PC-9 (cell line): ENCODE results near the gene RAB11FIP4. TPM values are rescaled to one million over a fixed set of nuclear protein-coding genes. Genes with fewer than 3 reads are reported as not detected.
A peak's percentile ranks its signal among the peaks of the same experiment; 100 is the strongest.

Source experiments
- BruUV-seq: library from RNA; stranded (reverse); fragments of 400-500 nt; replicated peaks from 2 replicates; lab custom pipeline; 2021; lab: Mats Ljungman, UMichigan
- CTCF ChIA-PET: fragments of 300-600 bp; sonication (Branson Sonifier 250); formaldehyde crosslinking; loops from one replicate; lab custom pipeline; 2022; ENCODE audit warnings: antibody characterized with exemption; lab: Charles Lee
- POLR2A ChIA-PET: fragments of 300-600 bp; sonication (Branson Sonifier 250); formaldehyde crosslinking; loops from one replicate; lab custom pipeline; 2022; ENCODE audit warnings: antibody characterized with exemption; ENCODE audit not compliant: unreplicated experiment; lab: Charles Lee
- DNase-seq, 2 experiments: peaks; one replicate each; pipeline versions ENCODE4 v3.0.0 to v3.0.0-alpha.2; 2015 to 2022; ENCODE audit warnings: mixed read lengths in 1 of 2
- H2AFZ ChIP-seq: fragments of 200-600 bp; sonication (generic); 2 replicates; pipeline ENCODE4 v1.8.1; 2017; ENCODE audit warnings: antibody characterized with exemption
- H3F3A ChIP-seq: fragments of 200-600 bp; sonication (generic); 2 replicates; pipeline ENCODE4 v1.8.1; 2017; ENCODE audit warnings: antibody characterized with exemption, mild to moderate bottlenecking, low read depth; ENCODE audit not compliant: insufficient read depth
- H3K27ac ChIP-seq: fragments of 200-600 bp; sonication (generic); 2 replicates; pipeline ENCODE4 v1.6.1; 2016; ENCODE audit warnings: mixed run types
- H3K27me3 ChIP-seq: fragments of 200-600 bp; sonication (generic); 2 replicates; pipeline ENCODE4 v1.6.1; 2016; ENCODE audit warnings: low read depth, mixed run types; ENCODE audit not compliant: insufficient read depth
- H3K36me3 ChIP-seq: fragments of 200-600 bp; sonication (generic); 2 replicates; pipeline ENCODE4 v1.6.1; 2016; ENCODE audit warnings: low read depth, mixed run types
- H3K4me1 ChIP-seq: fragments of 200-600 bp; sonication (generic); replicated peaks from 2 replicates; pipeline ENCODE4 v1.6.1; 2016; ENCODE audit warnings: mixed run types; ENCODE audit not compliant: insufficient read depth
- H3K4me2 ChIP-seq: fragments of 200-600 bp; sonication (generic); 2 replicates; pipeline ENCODE4 v1.6.1; 2017; ENCODE audit warnings: mixed run types
- H3K4me3 ChIP-seq: fragments of 200-600 bp; sonication (generic); 2 replicates; pipeline ENCODE4 v1.6.1; 2016; ENCODE audit warnings: mixed run types
- H3K79me2 ChIP-seq: fragments of 200-600 bp; sonication (generic); 2 replicates; pipeline ENCODE4 v1.6.1; 2017; ENCODE audit warnings: low read depth, mixed run types
- H3K9me2 ChIP-seq: fragments of 200-600 bp; sonication (generic); 2 replicates; pipeline ENCODE4 v1.8.1; 2017; ENCODE audit warnings: mild to moderate bottlenecking; ENCODE audit not compliant: insufficient read depth
- H3K9me3 ChIP-seq: fragments of 200-600 bp; sonication (generic); 2 replicates; pipeline ENCODE4 v1.8.1; 2016; ENCODE audit warnings: low read depth; ENCODE audit not compliant: insufficient read depth
- H4K20me1 ChIP-seq: fragments of 200-600 bp; sonication (generic); 2 replicates; pipeline ENCODE4 v1.8.1; 2017; ENCODE audit not compliant: insufficient read depth
- EZH2 ChIP-seq: fragments of 200-600 bp; sonication (generic); IDR thresholded peaks from 2 replicates; pipeline ENCODE4 v1.8.0; 2017; ENCODE audit warnings: antibody characterized with exemption, low read depth
- intact Hi-C: fragments of 100-400 bp; cut with micrococcal nuclease; formaldehyde crosslinking; loops from one replicate; pipeline ENCODE4 v1.10.0; 2022; ENCODE audit not compliant: unreplicated experiment
- total RNA-seq: library from RNA; stranded (reverse); gene quantifications from 2 replicates; pipeline ENCODE4 v1.2.3, GENCODE V29; 2021
- TF ChIP-seq, protein P1 (sequence below): fragments of 200-600 bp; sonication (generic); conservative IDR thresholded peaks from 2 replicates; pipeline ENCODE4 v1.6.1; 2017; ENCODE audit warnings: mixed run types, antibody characterized with exemption, mild to moderate bottlenecking, moderate library complexity

Gene RAB11FIP4
- total RNA-seq, 1 experiment from 2014 or later: 22.9 TPM

DNA sequence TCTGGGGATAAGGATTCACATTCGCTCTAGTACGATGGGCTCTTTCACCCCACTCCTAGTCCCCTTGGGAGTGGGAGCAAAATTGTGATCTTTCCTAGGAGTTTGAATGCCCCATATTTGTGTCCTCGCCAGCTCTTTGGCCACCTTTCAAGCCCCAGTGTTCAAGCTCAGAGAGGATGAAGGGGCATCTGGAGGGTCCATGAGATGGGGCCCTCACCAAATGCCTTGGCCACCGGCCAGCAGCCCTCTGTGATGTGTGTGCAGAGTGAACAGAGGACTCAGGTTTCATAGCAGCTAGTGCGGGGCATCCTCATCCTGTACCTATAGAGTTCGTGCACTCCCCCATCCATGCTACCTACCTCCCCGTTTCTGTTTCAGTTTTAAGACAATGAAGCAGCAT lies 140.6 kb downstream of the RAB11FIP4 start:
- H2AFZ ChIP-seq: no peak overlapping the region
- no peak overlapping the region for H3K27ac ChIP-seq
- no peaks in the 10 kb centered on the region for H3K79me2 ChIP-seq
- intact Hi-C loops: no loop called here
- H3K9me2 ChIP-seq: no peaks in the 10 kb centered on the region
- TF ChIP-seq, protein P1, sequence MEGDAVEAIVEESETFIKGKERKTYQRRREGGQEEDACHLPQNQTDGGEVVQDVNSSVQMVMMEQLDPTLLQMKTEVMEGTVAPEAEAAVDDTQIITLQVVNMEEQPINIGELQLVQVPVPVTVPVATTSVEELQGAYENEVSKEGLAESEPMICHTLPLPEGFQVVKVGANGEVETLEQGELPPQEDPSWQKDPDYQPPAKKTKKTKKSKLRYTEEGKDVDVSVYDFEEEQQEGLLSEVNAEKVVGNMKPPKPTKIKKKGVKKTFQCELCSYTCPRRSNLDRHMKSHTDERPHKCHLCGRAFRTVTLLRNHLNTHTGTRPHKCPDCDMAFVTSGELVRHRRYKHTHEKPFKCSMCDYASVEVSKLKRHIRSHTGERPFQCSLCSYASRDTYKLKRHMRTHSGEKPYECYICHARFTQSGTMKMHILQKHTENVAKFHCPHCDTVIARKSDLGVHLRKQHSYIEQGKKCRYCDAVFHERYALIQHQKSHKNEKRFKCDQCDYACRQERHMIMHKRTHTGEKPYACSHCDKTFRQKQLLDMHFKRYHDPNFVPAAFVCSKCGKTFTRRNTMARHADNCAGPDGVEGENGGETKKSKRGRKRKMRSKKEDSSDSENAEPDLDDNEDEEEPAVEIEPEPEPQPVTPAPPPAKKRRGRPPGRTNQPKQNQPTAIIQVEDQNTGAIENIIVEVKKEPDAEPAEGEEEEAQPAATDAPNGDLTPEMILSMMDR: no peak
- TF ChIP-seq EZH2: no peak
- BruUV-seq: no TSS peak
- ChIA-PET CTCF (no interaction called here), POLR2A (no interaction called here)
- 0 out of 2 replicates have a peak, but pooled peaks cover 3% of the 10 kb centered on the region for H3F3A ChIP-seq
- no peaks in the 10 kb centered on the region for H4K20me1 ChIP-seq
- DNase-seq: no peak
- no peak overlapping the region for H3K4me2 ChIP-seq
- H3K27me3 ChIP-seq: no peaks in the 10 kb centered on the region
- H3K4me1 ChIP-seq: no peaks in the 10 kb centered on the region
- no peak overlapping the region for H3K4me3 ChIP-seq
- no peaks in the 10 kb centered on the region for H3K9me3 ChIP-seq
- no peaks in the 10 kb centered on the region for H3K36me3 ChIP-seq

DNA sequence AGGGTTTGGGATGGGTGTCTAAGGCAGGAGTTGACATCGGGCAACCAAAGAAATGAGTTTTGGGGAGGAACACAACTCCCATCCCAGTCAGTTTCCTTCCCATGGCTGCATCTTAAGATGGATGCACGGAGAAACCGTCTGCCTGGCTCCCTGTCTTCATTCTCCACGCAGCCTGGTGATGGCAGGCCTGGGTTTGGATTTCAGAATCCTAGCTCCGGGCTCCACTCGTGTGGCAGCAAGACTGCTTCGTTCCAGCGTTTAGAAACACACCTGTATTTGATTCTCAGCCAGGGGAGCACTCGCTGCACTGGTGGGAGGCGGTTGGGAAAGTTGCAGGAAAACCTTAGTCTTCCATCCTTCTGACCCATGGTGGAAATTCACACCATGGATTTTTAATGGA lies 141.1 kb downstream of the RAB11FIP4 start:
- intact Hi-C loops: no loop called here
- H3K4me1 ChIP-seq: no peaks in the 10 kb centered on the region
- BruUV-seq: no TSS peak
- H3K4me2 ChIP-seq: no peak overlapping the region
- ChIA-PET POLR2A (no interaction called here), CTCF (no interaction called here)
- no peak for DNase-seq
- H3K4me3 ChIP-seq: no peak overlapping the region
- no peaks in the 10 kb centered on the region for H4K20me1 ChIP-seq
- no peak overlapping the region for H2AFZ ChIP-seq
- TF ChIP-seq, protein P1: no peak
- TF ChIP-seq EZH2: no peak
- H3K27ac ChIP-seq: no peak overlapping the region
- no peaks in the 10 kb centered on the region for H3K36me3 ChIP-seq
- no peaks in the 10 kb centered on the region for H3K27me3 ChIP-seq
- no peaks in the 10 kb centered on the region for H3K79me2 ChIP-seq
- 0 out of 2 replicates have a peak, but pooled peaks cover 3% of the 10 kb centered on the region for H3F3A ChIP-seq
- no peaks in the 10 kb centered on the region for H3K9me3 ChIP-seq
- no peaks in the 10 kb centered on the region for H3K9me2 ChIP-seq

DNA sequence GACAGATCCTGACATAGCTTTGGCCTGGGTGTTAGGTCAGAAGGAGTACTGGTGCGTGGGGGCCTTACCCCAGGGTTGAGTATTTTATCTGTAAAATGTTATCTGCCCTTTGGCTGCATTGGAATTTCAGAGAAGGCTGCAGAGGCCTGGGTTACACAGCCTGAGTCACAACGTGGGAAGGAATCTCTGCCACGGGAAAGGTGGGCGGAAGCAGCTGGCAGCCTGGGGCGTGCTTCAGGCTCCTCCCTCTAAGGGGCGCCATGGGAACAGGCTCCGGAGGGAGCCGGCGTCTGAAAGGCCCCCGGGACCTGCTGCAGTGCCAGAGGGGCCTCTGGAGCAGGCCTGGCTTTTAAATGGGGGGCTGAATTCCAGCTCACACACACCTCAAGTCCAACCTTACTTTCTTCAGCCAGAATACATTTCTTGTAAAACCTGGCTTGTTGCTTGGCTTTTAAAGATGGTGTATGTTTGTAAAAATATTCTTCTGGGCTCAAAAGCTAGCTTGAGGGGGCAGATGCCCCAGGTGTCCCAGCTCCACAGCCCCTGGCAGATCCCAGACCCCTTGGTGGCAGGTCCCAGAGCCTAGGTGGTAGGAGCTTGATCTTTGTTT lies 142.2 kb downstream of the RAB11FIP4 start:
- Histone ChIP-seq H3K4me2 (no peak overlapping the region), H3K27me3 (no peaks in the 10 kb centered on the region), H3K9me2 (no peaks in the 10 kb centered on the region), H3K4me1 (no peaks in the 10 kb centered on the region), H3K4me3 (no peak overlapping the region), H3K36me3 (no peaks in the 10 kb centered on the region), H2AFZ (no peak overlapping the region), H3K9me3 (no peaks in the 10 kb centered on the region), H3K79me2 (no peaks in the 10 kb centered on the region), H4K20me1 (no peaks in the 10 kb centered on the region), H3F3A (0 out of 2 replicates have a peak, but pooled peaks cover 3% of the 10 kb centered on the region), H3K27ac (no peak overlapping the region)
- no TSS peak for BruUV-seq
- POLR2A ChIA-PET: interaction anchor here (0.5 kb wide), 1 partner anchor 96 kb away, joined by 5 read pairs; no protein-coding TSS in a partner anchor
- CTCF ChIA-PET: no interaction called here
- intact Hi-C loops: no loop called here
- peak in 1 of 2 experiments; percentile 54 for DNase-seq
- TF ChIP-seq, protein P1: no peak; the same call in 1 of the 2 replicates
- TF ChIP-seq EZH2: no peak
